GM21576 (cell line): ENCODE data around the gene TTC9B.

ENCODE experiments used
- ATAC-seq: cut with Tn5 transposase; IDR thresholded peaks from one replicate; pipeline ENCODE4 v1.9.1; 2021; ENCODE audit warnings: mild to moderate bottlenecking, moderate library complexity; ENCODE audit not compliant: unreplicated experiment

TTC9B gene

DNA sequence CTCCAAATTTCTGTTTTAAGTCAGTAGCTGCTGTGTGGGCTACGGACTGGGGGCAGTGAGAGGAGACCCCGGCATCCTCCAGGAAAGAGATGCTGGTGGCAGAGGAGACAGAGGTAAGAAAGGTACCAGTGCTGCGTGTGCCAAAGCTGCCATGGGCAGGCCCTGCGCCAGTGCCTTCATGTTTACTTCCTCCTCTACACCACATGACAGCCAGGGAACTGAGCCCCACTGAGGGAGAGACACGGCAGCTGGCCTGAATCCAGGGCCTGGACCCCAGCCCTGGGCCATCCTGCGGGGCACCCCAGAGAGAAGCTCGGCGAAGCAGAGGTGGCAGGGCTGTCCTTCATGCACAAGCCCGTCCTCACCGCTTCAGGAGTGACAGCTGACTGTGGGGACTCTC lies 31.0 kb upstream of the TTC9B start:
- ATAC-seq, result no peak

DNA sequence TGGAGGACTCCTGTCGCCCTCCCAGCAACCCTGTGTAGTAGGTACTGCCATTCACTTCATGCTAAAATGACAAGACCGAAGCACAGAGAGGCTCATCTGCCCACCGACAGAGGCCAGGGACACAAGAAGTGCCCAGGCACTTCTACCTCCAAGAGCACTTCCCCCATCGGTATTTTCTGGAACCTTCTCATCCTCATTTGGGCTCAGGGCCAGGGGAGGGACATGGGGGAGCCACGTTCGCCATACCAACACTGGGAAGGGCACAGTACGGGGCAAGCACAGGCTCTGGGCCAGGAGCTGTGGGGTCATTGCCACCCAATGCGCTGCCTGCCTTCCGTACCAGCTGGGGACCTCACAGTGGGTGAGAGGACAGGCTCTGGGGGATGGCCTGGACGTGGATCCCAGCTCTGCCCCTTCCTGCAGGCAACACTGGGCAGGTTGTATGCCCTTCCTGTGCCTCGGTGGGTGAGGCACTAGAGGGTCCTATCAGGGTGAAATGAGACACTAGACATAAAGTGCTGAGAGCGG lies 29.6 kb upstream of the TTC9B start:
- ATAC-seq, result no peak

DNA sequence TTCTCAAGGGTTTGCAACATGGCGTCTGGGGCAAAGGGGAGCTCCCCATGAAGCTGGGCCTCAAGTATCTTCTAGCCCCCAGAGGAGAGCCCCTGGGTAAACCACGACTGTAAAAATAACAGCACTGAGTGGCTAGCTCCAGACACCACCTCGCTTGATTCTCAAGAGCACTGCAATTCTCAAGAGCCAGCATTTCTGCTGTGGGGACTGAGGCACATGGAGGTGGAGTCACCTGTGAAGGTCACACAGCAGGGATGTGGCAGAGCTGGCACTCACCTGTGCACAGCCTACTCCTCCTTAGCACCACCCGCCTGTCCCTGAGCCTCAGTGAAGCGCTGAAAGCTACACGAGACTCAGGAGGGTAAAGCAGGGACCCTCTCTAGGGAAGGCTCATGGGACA lies 29.0 kb upstream of the TTC9B start:
- no peak for ATAC-seq

DNA sequence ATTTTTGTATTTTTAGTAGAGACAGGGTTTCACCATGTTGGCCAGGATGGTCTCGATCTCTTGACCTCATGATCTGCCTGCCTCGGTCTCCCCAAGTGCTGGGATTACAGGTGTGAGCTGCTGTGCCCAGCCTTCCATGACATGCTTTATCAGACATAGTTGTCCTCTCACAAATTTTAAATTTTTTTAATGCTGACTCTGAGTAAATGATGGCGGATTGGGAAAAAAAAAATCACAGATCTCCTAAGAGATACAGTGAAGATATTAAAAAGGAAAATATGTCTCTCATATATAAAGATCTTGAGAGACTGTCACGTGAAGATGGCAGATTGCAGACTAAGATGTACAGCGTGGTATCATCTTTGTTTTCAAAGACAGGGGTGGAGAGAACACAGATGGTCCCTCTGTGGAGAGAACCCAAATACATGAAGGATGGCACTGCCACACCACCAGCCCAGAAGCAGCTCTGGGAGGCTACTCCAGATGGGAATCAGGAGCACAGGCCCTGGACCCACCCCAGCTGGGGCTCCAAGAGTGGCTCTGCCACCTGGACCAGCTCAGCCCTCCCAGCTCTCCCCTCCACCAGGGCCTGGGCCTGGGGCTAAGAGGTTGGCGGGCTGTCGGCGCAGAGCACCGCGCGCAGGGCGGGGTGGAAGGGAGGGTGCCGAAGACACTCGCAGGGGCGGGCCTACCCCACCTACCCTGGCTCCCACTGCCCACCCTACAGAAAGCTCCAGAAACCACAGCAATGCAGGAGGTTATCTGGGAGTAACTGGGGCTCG lies 28.3 kb upstream of the TTC9B start:
- no peak for ATAC-seq

DNA sequence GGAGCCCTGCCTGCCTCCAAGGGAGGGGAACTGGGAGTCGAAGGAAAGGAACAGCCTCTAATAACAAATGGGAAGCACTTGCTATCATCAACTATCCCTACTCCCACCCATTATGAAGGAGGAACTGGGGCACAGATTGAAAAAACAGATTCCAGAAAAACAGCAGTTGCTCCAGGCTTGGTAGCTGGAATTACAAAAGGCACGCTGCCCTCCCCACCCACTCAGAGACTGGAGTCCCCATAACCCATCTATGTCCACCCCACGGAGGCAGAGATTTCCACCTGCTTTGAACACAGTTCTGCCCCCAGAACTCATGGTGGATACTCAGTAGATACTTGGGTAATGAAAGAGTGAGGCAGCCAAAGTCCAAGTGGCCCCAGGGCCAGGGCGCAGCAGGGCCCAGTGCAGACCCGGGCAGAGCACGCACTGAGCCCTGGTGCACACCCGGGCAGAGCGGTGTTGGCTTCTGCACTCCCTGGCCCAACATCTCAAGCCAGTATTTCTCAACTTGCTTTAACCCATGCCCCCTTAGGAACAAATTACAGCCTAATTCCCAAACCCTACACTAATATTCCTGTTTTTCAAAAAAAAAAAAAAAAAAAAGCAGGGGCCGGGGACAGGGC lies 27.4 kb upstream of the TTC9B start:
- no peak for ATAC-seq

DNA sequence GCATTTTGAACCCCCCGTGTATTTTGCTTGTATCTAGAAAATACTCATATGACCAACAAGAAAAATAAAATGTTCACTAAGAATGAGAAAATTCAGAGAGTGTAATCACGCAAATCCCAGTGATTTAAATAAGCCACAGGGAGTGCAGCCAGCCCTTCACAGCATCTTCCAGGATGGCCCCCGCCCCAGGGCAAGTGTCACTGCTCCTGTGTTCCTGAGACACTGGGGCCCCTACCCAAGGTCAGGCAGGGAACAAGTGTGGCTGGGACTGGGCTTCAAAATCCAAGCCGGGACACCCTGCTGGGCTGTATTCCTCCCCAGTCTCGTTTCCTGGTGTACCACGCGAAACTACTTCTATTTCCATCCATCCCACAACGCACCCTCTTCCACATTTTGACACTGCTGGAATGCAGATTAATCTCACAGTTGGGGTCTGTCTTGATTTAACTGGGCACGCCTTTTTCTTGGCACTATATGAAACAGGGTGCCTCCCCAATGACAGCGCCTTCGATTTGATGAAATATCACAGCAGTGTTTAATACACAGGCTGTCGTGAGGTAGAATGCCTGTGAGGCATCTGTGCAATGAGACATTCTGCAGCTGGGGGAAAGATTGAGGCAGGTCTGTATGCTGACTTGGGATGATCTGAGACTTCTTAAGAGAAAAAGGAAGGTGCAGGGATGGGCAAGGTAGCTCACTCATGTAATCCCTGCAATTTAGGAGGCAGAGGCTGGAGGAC lies 26.6 kb upstream of the TTC9B start:
- ATAC-seq, result no peak

DNA sequence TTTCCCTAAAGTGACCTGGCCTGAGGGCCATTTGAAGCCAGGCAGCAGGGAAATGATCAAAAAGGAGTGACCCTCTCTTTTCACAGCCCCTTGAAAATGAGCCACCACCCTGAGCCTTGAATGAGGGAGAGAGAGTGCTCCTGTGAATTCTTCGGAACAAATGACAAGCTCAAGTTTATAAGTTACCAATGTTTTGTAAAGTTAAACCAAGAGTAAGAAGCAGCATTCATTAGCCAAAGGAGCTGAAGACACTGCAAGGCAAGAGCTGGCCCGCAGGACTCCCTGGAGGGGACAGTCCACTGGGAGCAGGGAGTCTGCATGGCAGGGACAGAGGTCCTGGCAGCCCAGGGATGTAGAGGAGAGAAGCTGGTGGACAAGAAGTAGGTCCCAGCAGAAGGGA lies 25.0 kb upstream of the TTC9B start:
- ATAC-seq, result no peak

DNA sequence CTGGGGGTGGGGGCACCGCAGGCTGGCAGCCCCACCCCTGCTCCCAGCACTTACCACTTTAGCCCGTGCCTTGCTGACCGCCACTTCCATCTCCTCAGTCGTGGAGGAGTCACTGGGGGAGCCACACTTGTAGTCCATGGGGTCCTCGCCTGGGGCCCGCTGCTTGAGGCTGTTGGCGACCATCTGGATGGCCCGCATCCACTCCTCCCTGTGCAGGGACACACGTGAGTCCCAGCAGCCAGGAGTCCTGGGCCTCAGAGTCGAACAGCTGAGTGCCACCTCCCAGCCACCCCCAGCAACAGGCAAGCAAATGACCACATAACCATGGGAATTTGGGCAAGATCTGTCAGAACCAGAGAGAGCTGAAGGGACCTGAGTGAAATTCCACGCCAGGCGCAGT lies 24.3 kb upstream of the TTC9B start:
- no peak for ATAC-seq

DNA sequence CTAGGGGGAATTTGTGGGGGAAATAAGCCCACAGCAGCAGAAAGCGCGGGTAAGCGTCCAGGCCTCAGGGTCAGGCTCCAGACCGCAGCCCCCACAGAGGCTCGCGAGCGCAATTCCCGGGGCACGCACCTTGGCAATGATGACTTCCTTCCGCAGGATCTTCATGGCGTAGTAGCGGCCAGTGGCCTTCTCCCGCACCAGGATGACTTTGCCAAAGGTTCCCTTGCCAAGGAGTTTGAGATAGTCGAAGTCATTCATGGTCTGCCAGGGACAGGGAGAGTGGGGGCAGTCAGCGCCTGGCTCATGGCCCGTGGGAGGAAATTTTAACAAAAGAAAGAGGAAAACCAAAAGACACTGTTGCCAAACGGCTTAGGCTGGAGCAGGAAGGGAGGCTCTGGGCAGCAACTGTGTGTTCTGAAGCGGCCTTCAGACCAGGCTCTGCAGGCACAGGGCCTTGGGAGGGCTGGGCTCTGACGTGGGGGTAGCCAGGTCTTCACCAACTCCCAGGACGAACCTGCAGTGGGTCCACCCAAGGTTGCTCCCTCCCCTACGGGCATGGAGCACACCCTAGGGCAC lies 23.7 kb upstream of the TTC9B start:
- ATAC-seq, result no peak

DNA sequence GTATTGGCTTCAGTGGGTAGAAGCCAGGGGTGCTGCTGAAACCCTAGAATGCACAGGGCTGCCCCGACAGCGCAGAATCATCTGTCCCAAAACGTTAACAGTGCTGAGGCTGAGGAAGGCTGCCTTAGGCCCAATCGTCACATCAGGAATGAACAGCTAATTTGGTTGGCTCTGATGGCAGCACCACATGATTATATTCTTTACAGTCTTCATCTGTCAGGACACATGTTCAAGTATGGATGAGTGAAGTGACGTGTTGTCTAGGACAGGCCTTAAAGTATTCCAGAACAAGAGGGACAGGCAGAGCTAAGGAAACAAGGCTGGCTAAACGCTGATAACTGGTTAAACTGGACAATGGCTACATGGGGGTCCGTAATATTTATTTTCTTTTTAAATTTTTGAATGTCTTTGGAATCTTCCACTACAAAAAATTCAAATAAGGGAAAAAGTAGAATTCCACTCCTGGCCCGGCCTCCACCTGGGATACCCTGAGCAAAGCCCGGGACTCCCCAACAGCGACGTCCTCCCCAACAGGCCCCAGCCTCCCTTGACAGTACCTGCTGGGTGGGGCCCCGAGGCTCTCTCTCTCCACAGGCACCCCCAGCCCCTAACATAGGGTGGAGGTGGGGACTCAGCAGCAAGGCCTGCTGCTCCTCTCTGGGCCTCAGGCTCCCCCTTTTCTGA lies 23.1 kb upstream of the TTC9B start:
- ATAC-seq, result no peak

DNA sequence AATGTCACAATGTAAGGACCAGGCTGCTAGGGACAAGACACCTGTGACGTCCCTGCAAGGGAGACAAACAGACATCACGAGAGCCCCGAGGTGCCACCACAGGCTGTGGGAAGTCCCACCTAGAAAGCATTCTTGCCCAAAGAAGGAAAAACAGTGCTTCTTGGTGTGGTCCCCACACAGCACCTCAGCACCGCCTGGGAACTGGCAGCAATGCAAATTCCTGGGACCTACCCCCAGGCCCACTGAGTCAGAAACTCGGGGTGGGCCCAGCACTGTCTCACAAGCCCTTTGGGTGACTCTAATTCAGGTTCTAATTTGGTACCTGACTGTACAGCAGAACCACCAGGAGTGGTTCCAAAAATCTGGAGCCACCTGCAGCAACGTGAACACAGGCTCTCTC lies 22.1 kb upstream of the TTC9B start:
- no peak for ATAC-seq

DNA sequence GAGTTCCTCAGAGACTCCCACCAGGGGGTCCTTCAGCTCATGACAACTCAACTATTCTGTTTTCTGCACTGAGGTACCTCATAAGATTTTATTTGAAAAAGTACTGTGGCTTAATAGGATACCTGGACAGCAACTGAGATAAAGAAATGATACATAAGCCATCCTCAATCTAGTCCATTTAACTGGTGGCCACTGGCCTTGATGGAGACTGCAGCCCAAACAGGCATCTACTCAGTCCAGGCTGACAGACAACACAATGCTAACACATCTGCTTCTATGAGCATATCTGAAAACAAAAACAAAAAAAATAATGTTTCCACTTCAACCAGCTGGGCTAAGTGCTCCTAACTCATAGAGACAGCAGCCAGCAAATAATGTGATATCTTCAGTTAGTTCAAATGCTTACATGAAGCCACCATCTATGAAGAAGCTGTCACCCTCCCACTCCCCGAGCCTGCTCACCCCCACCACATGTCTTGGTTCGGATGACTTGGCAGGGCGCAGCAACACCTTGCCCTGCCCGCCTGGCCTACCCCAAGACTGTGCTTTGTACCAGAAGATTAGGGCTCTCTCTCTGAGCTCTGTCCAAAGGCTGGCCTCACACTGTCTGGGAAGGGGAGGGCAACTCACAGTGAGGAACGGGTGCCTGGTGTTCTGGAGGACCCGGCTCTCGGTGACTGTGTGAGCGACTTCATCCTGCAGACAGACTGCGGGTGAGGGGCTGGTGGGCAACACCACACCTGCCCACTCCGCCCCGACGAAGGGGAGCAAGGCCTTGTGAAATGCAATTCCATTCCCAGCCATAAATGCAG lies 21.4 kb upstream of the TTC9B start:
- ATAC-seq, result no peak

DNA sequence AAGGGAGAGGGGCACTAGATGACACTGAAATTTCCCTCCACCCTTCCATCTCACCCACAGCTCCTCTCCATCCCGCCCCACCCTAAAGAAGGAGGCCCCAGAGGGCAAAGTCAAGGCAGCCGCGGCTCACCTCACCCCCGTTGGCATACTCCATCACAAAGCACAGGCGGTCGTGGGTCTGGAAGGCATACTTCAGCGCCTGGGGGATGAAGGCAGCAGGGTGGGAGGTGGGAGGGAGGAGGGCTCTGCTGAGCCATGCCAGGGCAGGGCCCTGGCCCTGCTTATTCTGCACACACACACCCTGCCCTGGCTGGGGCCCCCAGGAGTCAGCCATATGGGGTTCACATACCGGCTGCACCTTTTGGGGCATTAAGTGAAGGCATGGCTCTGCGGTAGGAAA lies 20.6 kb upstream of the TTC9B start:
- no peak for ATAC-seq

DNA sequence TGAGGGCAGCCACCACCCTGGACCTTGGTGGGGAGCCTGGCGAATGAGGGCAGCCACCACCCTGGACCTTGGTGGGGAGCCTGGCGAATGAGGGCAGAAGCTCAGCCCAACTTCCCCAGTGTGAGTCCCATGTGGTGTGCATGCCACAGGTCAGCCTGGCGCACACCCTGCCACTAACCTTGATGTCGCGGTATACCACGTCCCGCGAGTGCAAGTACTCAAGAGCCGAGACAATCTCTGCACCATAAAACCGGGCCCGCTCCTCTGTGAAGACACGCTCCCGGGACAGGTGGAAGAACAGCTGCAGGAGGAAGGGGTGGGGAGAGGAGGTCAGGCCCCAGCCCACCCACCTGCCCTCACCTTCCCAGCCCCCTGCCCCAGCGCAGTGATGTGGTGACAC lies 19.6 kb upstream of the TTC9B start:
- no peak for ATAC-seq

DNA sequence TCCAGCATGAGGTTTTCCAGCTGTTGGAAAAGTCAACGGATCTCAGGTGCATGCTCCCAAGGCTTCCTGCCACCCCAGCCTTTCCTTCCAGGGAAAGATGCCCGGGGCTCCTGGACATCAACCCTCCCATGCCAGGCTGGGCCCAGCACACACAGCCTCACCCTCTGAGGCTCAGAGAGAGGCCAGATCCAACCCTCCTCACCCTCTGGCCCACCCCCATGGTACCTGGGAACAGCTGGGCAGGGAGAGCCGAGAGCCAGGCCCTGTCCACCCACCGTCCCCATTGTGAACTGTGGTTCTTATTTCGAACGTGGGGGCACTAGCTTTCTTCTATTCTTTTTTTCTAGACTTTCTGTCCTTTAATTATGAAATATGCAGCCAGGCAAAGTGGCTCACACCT lies 18.2 kb upstream of the TTC9B start:
- ATAC-seq, result no peak

DNA sequence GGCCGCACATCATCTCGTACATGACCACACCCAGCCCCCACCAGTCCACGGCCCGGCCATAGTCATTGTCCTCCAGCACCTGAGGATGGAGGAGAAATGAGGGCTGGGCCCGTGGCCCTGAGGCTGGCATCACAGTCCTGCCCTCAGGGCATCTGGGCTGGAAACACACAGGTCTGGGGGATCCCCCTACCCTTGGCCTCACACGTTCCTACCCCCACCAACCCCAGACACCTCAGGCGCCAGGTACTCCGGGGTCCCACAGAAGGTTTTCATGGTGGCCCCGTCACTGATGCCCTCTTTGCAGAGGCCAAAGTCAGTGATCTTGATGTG lies 17.8 kb upstream of the TTC9B start:
- ATAC-seq, result no peak

DNA sequence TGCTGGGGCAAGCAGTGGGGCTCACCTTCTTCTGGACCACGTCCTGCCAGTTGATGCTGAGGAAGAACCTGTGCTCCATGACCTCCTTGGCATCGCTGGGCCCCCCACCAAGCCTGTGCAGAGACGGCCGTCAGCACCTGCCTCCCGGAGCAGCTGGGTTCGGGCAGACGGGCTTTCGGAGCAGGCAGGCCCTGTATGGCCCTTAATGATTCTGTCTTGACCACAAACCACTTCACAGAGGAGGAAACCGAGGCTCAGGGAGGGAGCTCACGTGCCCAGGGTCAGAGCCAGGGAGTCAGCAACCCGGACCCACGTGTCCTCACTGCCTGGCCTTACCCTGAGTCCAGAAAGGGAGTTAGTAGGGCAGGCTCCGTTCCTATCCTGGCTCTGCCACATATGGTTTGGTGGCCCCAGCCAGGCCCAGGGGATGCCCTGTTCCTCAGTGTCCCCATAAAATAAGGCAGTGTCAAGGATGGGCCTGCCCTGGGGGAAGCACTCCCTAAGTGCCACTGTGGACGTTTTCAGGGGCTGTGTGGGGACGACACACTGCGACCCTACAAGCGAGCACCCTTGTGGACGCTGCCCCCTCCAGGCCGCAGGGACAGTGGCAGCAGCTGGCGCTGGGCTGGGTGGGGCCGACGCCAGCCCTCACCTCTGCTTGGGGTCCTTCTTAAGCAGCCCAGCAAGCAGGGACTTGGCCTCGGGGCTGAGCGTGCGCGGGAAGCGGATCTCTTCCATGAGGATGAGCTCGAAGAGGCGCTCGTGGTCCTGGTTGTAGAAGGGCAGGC lies 17.2 kb upstream of the TTC9B start:
- ATAC-seq, result no peak

DNA sequence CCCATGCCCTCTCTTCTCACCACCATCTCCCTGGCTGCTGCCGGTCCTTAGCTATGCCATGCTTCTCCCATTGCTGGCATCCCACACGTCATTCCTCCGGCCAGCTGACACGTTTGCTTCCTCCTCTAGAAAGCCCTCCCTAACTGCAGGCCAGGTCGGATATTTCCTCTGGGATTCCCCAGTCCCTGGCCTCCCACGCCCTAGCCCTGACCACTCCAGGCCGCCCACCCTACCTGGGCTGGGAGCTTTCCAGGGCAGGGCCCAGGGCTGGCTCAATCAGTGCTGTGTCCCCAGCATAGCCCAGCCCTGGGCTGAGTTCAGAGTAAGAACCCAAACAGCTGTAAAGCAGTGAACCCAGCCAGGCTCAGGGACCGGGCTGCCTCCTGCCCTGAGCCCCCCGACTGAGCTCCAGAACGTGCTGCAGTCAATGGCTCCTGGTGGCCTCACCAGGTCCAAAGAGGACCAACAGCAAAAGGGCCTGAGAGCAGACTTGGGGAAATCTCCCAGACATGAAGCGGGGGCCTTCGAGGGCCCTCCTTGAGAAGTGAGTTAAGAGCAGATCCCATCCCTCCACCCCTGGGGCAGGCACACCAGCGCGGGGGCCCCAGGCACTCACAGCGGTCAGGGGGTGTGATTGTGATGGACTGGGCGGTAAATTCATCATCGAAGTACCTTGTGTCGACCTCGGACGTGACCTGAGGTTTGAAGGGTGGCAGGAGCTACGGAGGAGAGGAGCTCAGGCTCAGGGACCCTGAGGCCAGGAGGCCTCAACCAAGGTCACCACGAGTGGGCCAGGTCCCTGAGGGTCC lies 16.4 kb upstream of the TTC9B start:
- ATAC-seq, result no peak
